HepG2 (cell line): Measurements from ENCODE around the gene EPB41L4A. TPM values are rescaled to one million over a fixed set of nuclear protein-coding genes. Genes with fewer than 3 reads are reported as not detected.

Source experiments
- ATAC-seq: fragments of 200-7000 bp; cut with Tn5 transposase; 3 replicates; pipeline ENCODE4 v1.9.1; 2020; ENCODE audit warnings: mild to moderate bottlenecking, moderate library complexity
- BruUV-seq: library from RNA; stranded (reverse); fragments of 400-500 nt; replicated peaks from 2 replicates; lab custom pipeline; 2021; lab: Mats Ljungman, UMichigan
- CTCF ChIA-PET: fragments of 300-600 bp; formaldehyde crosslinking; extraction: SDS; loops from one replicate; lab custom pipeline; 2021; ENCODE audit warnings: low total read pairs, inconsistent platforms, low intra/inter-chr PET ratio; lab: Yijun Ruan, JAX
- POLR2A ChIA-PET: fragments of 350-600 bp; sonication (Branson Sonifier 250); formaldehyde crosslinking; loops from one replicate; lab custom pipeline; 2020; ENCODE audit warnings: antibody characterized with exemption, inconsistent platforms; lab: Yijun Ruan, JAX
- DNase-seq: peaks from one replicate; pipeline ENCODE4 v3.0.0-alpha.2; 2015; ENCODE audit warnings: low spot score
- FAIRE-seq: peaks from 3 replicates; lab custom pipeline; 2011; peaks lifted over from hg19 to GRCh38; lab: Jason Lieb, UNC
- H2AFZ ChIP-seq: one replicate; pipeline ENCODE4 v1.6.1; 2011; ENCODE audit warnings: low read length, inconsistent platforms
- H3K27ac ChIP-seq: fragments of 300-600 bp; 3 replicates; pipeline ENCODE4 v1.8.0; 2011; ENCODE audit warnings: mixed run types, mild to moderate bottlenecking, mixed read lengths, low read length, inconsistent platforms; ENCODE audit not compliant: insufficient read depth; ENCODE audit errors: extremely low read length
- H3K27me3 ChIP-seq, 2 experiments: fragments of 200-600 bp in 1 of 2; 2 replicates in 1 of 2; 3 replicates in 1 of 2; pipeline versions ENCODE4 v1.6.0 to v1.8.0; 2011; ENCODE audit warnings: low read length in 2 of 2, mild to moderate bottlenecking in 2 of 2, moderate library complexity in 2 of 2, inconsistent platforms in 1 of 2; ENCODE audit not compliant: insufficient read depth in 2 of 2, control insufficient read depth in 1 of 2
- H3K36me3 ChIP-seq, 2 experiments: fragments of 200-600 bp in 1 of 2; replicated peaks in 1 of 2; 2 replicates in 1 of 2; 3 replicates in 1 of 2; pipeline versions ENCODE4 v1.5.1 to v1.8.0; 2011; ENCODE audit warnings: low read length in 2 of 2, inconsistent platforms in 1 of 2; ENCODE audit not compliant: insufficient read depth in 2 of 2, control insufficient read depth in 1 of 2
- H3K4me1 ChIP-seq: 2 replicates; pipeline ENCODE4 v1.5.1; 2012; ENCODE audit warnings: low read length, inconsistent platforms; ENCODE audit not compliant: insufficient read depth
- H3K4me2 ChIP-seq: 2 replicates; pipeline ENCODE4 v1.6.0; 2011; ENCODE audit warnings: low read depth, low read length, inconsistent platforms
- H3K4me3 ChIP-seq, 3 experiments: fragments of 200-600 bp in 1 of 3; sonication (generic), shearing (Covaris generic) in 1 of 3; replicated peaks in 1 of 3; 2 replicates each; pipeline ENCODE4 v1.5.1; 2011 to 2016; ENCODE audit warnings: low read length in 3 of 3, inconsistent platforms in 2 of 3, low read depth in 2 of 3, mild to moderate bottlenecking in 2 of 3, control low read depth in 1 of 3, mixed read lengths in 1 of 3; ENCODE audit not compliant: insufficient read depth in 1 of 3
- H3K79me2 ChIP-seq: one replicate; pipeline ENCODE4 v1.6.1; 2011; ENCODE audit warnings: low read length, inconsistent platforms; ENCODE audit not compliant: insufficient read depth
- H3K9ac ChIP-seq: 2 replicates; pipeline ENCODE4 v1.6.0; 2011; ENCODE audit warnings: mild to moderate bottlenecking, low read depth, low read length, inconsistent platforms; ENCODE audit not compliant: insufficient read depth
- H3K9me3 ChIP-seq: 2 replicates; pipeline ENCODE4 v1.5.1; 2012; ENCODE audit warnings: mild to moderate bottlenecking, low read length
- H4K20me1 ChIP-seq: 2 replicates; pipeline ENCODE4 v1.6.0; 2011; ENCODE audit warnings: inconsistent platforms, mild to moderate bottlenecking, low read length, moderate library complexity; ENCODE audit not compliant: insufficient read depth
- AHR ChIP-seq: IDR thresholded peaks from 2 replicates; pipeline ENCODE4 v1.6.1; 2018; ENCODE audit warnings: missing genetic modification reagents, missing compliant biosample characterization
- BCL6 ChIP-seq: IDR thresholded peaks from 2 replicates; pipeline ENCODE4 v1.6.1; 2016; ENCODE audit warnings: missing genetic modification reagents, missing compliant biosample characterization
- KLF11 ChIP-seq: IDR thresholded peaks from 2 replicates; pipeline ENCODE4 v1.6.1; 2016; ENCODE audit warnings: missing compliant biosample characterization
- MLXIP ChIP-seq: sonication (generic); formaldehyde crosslinking; IDR thresholded peaks from 2 replicates; pipeline ENCODE4 v1.9.0; 2021; ENCODE audit warnings: missing genetic modification reagents, borderline replicate concordance
- NCOA1 ChIP-seq: sonication (generic); formaldehyde crosslinking; IDR thresholded peaks from 2 replicates; pipeline ENCODE4 v1.9.0; 2021; ENCODE audit warnings: missing genetic modification reagents
- SUZ12 ChIP-seq: fragments of 150-350 bp; IDR thresholded peaks from 2 replicates; pipeline ENCODE4 v1.6.1; 2014; ENCODE audit warnings: low read depth, low read length
- ZNF280B ChIP-seq: sonication (generic); formaldehyde crosslinking; IDR thresholded peaks from 2 replicates; pipeline ENCODE4 v1.5.0; 2020; ENCODE audit warnings: missing genetic modification reagents, mild to moderate bottlenecking, borderline replicate concordance
- ZNF556 ChIP-seq: sonication (generic); formaldehyde crosslinking; IDR thresholded peaks from 2 replicates; pipeline ENCODE4 v1.4.0; 2020; ENCODE audit warnings: mild to moderate bottlenecking, missing genetic modification reagents, borderline replicate concordance
- WGBS: methylation state at CpG from one replicate; pipeline ENCODE4 v1.1.6; 2017; ENCODE audit warnings: low lambda C conversion rate; 5-methylcytosine and 5-hydroxymethylcytosine counted together
- in situ Hi-C: cut with HindIII; loops from 2 replicates; pipeline ENCODE4 v1.10.0; 2017; ENCODE audit warnings: low pct_unique_long_range_greater_than_20kb; ENCODE audit not compliant: extremely low pct_ligation_motif_present
- intact Hi-C: fragments of 100-400 bp; cut with micrococcal nuclease; formaldehyde crosslinking; loops from one replicate; pipeline ENCODE4 v1.10.0; 2022; ENCODE audit not compliant: unreplicated experiment
- polyA plus RNA-seq, 8 experiments: library from polyadenylated mRNA; depleted of rRNA in 3 of 8; stranded (reverse) in 7 of 8; unstranded in 1 of 8; fragments of >200 nt; fragmentation: Illumina TruSeq in 4 of 8; extraction: Trizol in 4 of 8; gene quantifications; 2 replicates each; pipeline versions ENCODE4 v1.2.1 to v1.2.3, GENCODE V29; 2011 to 2016; ENCODE audit warnings: low read depth in 4 of 8, missing spikeins in 1 of 8, mixed read lengths in 1 of 8; ENCODE audit not compliant: insufficient read depth in 1 of 8
- total RNA-seq, 5 experiments: library from RNA; depleted of rRNA; stranded (reverse); fragments of >200 nt; fragmentation: Illumina TruSeq; extraction: Trizol; gene quantifications; 2 replicates each; pipeline ENCODE4 v1.2.3, GENCODE V29; 2016; ENCODE audit warnings: low read depth in 1 of 5
- TF ChIP-seq, protein P1 (sequence below), 2 experiments: IDR thresholded peaks; 2 replicates each; pipeline ENCODE4 v1.6.1; 2011 to 2012; ENCODE audit warnings: low read length in 2 of 2, borderline replicate concordance in 1 of 2, low read depth in 1 of 2, mild to moderate bottlenecking in 1 of 2, moderate library complexity in 1 of 2
- TF ChIP-seq, protein P2 (sequence below): sonication (generic); formaldehyde crosslinking; conservative IDR thresholded peaks from 2 replicates; pipeline ENCODE4 v1.4.0; 2020; ENCODE audit warnings: missing genetic modification reagents

Gene EPB41L4A
- total and polyA plus RNA-seq, 2 of the 13 experiments (the other 11 are each of a cell fraction or from before 2014, with no cell fraction given) = 0.07 TPM; not detected in 1

- Histone ChIP-seq H3K4me2 (no peak overlapping the region), H3K79me2 (no peaks in the 10 kb centered on the region), H3K4me1 (no peaks in the 10 kb centered on the region), H3K9me3 (no peaks in the 10 kb centered on the region), H3K4me3 (no peak overlapping the region), H3K27me3 (no peaks in the 10 kb centered on the region), H3K36me3 (no peaks in the 10 kb centered on the region), H3K9ac (no peak overlapping the region), H2AFZ (no peak overlapping the region), H3K27ac (no peak overlapping the region), H4K20me1 (no peaks in the 10 kb centered on the region)
- BruUV-seq = no TSS peak
- 0% methylated on average over 2 of the region's 2 CpGs for WGBS
- POLR2A ChIA-PET = no interaction called here
- CTCF ChIA-PET = no interaction called here
- no peak for ATAC-seq
- in situ Hi-C loops = no loop called here
- no peak for DNase-seq
- intact Hi-C loops = no loop called here
- TF ChIP-seq SUZ12 = no peak
- no peak for TF ChIP-seq MLXIP (CRISPR knock-in tag)
- TF ChIP-seq BCL6 (CRISPR knock-in tag) = no peak
- TF ChIP-seq, protein P1, sequence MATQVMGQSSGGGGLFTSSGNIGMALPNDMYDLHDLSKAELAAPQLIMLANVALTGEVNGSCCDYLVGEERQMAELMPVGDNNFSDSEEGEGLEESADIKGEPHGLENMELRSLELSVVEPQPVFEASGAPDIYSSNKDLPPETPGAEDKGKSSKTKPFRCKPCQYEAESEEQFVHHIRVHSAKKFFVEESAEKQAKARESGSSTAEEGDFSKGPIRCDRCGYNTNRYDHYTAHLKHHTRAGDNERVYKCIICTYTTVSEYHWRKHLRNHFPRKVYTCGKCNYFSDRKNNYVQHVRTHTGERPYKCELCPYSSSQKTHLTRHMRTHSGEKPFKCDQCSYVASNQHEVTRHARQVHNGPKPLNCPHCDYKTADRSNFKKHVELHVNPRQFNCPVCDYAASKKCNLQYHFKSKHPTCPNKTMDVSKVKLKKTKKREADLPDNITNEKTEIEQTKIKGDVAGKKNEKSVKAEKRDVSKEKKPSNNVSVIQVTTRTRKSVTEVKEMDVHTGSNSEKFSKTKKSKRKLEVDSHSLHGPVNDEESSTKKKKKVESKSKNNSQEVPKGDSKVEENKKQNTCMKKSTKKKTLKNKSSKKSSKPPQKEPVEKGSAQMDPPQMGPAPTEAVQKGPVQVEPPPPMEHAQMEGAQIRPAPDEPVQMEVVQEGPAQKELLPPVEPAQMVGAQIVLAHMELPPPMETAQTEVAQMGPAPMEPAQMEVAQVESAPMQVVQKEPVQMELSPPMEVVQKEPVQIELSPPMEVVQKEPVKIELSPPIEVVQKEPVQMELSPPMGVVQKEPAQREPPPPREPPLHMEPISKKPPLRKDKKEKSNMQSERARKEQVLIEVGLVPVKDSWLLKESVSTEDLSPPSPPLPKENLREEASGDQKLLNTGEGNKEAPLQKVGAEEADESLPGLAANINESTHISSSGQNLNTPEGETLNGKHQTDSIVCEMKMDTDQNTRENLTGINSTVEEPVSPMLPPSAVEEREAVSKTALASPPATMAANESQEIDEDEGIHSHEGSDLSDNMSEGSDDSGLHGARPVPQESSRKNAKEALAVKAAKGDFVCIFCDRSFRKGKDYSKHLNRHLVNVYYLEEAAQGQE (IDR thresholded peaks at IDR 0.05; ENCODE audit: borderline replicate concordance in 1 of 2, low read depth in 1 of 2, low read length in 2 of 2) = no peak
- TF ChIP-seq NCOA1 (CRISPR knock-in tag) = no peak
- TF ChIP-seq ZNF280B (CRISPR knock-in tag) = no peak
- TF ChIP-seq AHR (CRISPR knock-in tag) = no peak
- TF ChIP-seq, protein P2, sequence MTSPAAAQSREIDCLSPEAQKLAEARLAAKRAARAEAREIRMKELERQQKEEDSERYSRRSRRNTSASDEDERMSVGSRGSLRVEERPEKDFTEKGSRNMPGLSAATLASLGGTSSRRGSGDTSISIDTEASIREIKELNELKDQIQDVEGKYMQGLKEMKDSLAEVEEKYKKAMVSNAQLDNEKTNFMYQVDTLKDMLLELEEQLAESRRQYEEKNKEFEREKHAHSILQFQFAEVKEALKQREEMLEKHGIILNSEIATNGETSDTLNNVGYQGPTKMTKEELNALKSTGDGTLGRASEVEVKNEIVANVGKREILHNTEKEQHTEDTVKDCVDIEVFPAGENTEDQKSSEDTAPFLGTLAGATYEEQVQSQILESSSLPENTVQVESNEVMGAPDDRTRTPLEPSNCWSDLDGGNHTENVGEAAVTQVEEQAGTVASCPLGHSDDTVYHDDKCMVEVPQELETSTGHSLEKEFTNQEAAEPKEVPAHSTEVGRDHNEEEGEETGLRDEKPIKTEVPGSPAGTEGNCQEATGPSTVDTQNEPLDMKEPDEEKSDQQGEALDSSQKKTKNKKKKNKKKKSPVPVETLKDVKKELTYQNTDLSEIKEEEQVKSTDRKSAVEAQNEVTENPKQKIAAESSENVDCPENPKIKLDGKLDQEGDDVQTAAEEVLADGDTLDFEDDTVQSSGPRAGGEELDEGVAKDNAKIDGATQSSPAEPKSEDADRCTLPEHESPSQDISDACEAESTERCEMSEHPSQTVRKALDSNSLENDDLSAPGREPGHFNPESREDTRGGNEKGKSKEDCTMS (CRISPR knock-in tag) = no peak
- no peak for TF ChIP-seq ZNF556
- no peak for TF ChIP-seq KLF11
- no peak for FAIRE-seq
These were observed 17.1 kb upstream of the EPB41L4A start for GRCh38 chr5:112436144-112436543.
